Effector CD4-positive, alpha-beta T cell (primary cell): Measurements from ENCODE around the gene FGF3.

Source experiments
- DNase-seq: peaks from one replicate; pipeline ENCODE4 v3.0.0-alpha.2; 2020

The FGF3 gene

GRCh38 chr11:69843529-69843921 lies 24.3 kb upstream of the FGF3 start:
- DNase-seq: no peak

DNA sequence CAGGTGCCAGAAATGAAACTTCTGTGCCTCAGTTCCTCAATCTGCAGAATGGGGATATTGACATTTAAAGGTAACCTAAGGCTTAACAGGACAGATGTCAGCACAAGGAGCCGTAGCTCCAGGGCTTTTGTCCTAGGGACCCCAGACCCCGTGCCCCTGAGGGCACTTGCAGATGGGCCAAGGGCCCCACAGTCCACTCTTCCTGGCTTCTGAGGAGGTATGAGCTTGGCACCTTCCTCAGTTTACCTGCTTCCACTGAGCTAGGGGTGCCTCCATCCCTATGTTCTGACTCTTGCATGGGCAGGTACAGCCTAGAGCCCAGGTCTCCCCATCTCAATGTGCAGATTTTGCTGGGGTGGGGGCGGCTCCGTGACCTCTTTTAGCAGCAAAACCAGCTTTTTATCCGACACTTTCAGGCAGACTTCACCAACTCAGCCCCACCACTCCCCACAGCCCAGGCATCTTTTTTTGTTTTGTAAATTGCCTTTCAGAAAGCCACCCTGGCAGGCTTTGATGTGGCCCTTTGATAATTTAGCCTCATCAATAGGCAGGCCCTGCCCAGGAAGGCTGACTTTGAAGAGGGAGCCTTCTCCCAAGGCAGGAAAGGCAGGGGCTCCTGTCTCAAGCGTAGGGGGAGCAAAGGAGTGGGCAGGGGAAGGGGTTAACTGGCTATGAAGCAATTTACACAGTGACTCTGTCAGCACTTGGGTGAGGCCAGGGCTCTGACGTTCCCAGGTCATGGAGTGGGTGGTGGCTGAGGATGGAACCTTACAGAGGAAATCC lies 23.7 kb upstream of the FGF3 start:
- no peak for DNase-seq

DNA sequence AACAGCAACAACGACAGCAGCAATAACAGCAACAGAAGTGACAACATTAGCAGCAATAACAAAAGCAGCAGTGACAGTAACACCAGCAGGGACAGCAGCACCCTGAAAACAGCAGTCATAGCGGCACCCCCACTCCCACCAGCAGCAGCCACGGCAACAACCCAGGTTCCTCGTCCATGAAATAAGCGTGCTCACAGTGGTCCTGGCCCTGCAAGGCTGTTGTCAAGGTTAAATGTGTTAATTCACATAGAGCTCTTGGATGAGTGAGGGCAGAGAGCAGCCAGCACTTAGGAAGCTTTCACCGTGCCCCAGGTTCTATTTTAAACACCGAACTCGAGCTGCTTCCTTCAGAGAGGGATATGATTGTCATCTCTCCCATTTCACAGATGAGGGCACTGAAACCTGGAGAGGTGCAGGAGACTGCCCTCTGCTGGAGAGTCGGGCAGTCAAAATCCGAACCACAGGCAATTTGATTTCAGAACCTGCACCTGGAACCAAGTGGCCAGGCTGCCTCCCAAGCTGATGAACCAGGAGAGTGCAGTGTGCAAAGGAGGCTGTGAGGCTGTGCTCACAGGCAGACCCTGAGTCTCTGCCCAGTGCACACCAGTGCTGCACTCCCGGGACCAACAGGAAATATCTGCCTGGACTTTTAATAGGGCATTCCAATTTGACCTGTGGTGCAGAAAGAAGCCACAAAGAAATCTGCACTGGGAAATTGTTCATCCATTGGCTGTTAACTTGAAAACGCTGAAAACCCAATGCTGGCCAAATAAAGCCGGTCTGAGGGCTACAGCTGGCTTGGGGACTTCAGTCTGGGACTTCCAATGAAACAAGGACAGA lies 22.9 kb upstream of the FGF3 start:
- no peak for DNase-seq

- no peak for DNase-seq
These were observed 22.1 kb upstream of the FGF3 start for GRCh38 chr11:69841170-69841858.

DNA sequence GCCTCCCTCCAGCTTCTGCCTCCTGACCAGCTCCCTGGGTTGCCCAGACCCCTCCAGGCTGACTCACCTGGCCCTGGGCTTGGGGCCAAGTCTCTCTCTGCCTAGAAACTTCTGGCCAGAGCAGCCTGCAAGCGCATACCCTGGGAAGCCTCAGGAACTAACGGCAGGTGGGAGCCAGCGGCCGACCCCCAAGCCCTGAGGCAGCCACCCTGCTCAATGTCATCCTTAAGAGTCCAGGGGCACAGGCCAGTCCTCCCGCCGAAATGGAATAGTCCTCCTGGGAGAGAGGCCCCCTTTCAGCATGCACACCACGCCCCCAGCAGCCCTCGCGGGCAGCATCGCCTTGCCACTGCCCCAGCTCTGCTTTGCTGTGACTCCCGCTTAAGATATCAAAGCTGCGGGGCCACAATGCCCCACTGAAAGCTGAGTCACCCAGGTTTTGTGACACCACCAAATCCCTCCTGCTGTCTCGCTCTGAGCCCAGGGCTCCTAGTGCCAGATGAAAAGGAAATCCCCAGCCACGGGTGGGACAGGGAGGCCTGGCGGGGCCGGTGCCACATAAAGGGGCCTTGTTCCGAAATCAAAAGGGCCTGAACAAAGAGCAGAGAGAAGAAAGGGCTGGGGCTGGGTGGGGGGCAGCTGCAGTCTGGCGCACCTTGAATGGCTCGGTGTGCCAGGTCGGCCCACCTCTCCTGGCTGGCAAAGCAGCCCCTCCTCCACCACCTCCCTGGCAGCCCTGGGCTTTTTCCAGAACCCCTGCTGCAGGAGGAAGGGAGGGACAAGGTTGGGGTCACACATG lies 21.4 kb upstream of the FGF3 start:
- no peak for DNase-seq

GRCh38 chr11:69839516-69839915 lies 20.3 kb upstream of the FGF3 start:
- no peak for DNase-seq

GRCh38 chr11:69837791-69838190 lies 18.6 kb upstream of the FGF3 start:
- no peak for DNase-seq

GRCh38 chr11:69836401-69836800 lies 17.2 kb upstream of the FGF3 start:
- no peak for DNase-seq

DNA sequence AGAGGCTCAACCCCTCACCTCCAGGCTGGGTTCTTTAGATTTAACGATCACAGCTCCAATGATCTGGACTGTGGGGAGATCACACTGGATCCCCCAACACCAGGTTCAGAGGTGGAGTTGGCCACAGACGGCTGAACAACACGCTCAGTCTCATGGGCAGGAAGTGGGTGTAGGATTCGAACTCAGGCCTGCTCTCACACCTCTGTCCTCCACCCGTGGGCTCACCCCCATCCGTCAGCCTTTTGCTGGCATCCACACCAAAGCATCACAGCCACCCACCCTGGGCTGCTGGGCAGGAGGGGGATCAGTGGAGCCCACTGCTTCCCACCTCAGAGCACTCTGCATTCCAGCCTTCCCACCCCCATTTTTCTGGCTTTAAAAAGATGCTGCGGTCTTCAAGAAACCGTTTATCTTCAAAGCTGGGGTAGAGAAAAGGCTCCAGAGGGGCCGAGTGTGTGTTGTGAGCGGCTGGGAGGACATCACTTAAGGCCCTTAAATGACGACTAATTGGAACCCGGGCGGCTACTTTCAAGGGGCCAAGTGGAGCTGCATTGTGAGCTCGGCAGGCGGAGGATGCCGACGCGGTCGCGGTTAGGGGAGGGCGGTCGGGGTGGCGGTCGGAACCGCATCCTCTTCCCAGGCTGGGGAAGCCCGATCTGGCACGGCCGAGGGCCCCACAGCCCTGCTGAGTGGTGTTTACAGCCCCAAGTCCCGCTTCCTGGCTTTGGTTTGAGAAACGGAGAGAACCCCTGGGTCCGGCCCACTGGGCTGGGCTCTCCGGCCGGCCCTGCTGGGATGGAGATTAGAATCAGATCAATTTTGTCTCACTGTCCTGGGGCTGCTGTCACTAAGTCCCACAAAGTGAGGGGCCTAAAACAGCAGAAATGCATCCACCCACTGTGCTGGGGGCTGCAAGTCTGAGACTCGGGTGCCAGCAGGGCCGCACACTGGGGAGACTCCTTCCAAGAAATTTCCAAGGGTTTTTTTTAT lies 15.9 kb upstream of the FGF3 start:
- no peak for DNase-seq

DNA sequence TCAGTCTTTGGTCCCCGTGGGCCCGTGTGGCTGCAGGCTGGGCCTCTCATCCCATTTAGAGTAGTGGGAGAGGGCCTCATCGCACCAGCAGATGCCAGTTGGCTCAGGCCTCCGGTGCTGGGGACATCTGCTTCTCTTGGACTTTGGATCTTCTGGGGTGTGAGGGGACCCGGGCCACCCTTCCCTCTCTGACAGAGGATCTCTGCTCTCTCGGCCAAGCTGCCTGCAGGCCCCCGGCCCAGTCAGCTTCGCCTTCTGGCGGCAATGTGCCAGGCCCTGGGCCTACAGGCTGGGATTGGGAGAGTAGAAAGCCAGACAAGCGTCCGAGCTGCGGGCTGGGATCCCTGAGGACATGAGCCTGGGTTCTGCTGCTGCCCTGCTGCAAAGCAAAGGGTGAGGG lies 15.0 kb upstream of the FGF3 start:
- no peak for DNase-seq

DNA sequence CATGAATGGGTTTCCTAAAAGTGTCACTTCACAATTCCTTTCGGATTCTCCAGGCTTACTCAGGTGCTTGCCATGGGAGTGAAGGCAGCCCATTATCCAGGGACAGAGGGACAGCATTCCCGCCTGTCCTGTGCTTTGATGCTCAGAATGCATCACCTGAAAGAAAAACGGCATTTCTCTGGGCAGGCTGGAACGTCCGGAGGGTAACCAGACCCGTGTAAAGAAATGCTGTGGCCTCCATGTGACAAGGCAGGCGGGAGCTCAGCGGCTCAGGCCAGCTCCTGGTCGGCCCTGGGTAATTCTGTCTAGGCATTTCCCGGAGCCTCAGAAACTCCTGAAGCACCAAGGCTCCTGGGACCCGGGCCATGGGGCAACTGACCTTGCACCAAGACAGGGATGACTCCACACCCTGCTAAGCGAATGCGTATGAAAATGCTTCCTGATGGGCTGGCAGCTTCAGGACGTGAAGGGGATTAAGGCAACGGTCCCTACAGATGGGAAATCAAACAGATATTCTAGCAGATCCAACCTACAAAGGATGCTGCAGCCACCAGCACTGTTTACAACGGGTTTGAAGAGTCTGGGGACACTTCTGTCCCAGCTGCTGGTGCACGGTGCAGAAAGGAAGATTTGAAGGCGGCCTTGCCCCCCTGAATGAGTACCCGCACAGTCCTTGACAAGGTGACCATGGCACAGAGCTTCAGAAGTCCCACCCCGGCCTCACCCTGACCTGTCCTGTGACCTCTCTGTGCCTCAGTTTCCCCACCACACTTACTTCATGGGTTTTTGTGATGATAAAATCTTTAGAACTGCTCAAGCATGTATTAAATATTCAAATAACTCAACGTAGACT lies 13.6 kb upstream of the FGF3 start:
- DNase-seq: no peak

DNA sequence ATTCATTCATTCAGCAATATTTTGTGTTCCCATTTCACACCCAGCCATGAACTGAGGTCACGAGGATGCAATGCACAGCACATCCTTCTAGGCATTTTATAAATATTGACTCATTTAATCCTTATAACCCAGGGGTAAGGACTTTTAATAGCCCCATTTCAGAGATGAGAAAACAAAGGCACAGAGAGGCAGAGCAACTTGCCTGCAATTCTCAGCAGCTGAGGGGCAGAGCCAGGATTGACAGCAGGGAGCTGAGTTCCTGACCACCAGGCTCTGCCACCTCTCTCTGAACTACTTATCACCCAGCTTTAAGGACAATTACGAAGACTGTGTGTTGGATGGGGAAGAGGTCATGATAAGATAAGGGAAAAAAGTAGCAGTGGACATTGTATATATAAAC lies 12.8 kb upstream of the FGF3 start:
- no peak for DNase-seq

DNA sequence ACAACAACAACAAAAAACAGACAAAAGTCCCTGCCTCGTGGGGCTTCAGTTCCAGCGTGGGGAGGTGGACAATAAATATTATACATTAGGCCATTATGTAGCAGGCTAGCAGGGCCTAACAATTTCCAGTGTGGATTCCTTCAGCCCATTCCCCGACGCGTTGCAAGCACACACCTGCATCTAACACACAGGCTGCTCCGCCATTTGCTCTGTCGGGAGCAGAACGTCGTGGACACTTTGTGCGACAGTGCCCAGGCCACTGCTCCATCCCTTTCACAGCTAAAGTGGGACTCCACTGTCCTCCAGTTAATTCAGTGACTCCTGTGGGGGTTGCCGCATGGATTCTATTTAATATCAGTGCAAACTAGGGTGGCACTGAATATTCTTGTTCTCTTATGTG lies 10.9 kb upstream of the FGF3 start:
- no peak for DNase-seq

DNA sequence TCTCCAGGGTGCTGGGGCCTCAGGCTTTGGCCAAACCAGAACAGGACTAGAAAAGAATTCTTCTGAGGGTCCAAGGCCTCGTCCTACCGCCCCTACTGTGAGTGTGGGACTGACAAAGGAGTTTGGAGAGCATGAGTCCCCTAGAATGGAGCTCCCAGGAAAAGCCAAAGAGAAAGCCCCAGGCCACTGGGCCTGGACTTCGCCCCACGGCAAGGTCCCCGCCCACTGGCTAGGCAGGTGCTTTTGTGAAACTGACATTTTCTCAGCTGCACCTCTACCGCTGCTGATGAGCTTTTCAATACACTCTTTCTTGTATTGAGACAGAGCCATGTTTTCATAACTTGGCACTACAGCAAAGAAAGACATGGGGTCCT lies 9.7 kb upstream of the FGF3 start:
- DNase-seq: no peak

GRCh38 chr11:69828276-69828970 lies 9.2 kb upstream of the FGF3 start:
- no peak for DNase-seq

DNA sequence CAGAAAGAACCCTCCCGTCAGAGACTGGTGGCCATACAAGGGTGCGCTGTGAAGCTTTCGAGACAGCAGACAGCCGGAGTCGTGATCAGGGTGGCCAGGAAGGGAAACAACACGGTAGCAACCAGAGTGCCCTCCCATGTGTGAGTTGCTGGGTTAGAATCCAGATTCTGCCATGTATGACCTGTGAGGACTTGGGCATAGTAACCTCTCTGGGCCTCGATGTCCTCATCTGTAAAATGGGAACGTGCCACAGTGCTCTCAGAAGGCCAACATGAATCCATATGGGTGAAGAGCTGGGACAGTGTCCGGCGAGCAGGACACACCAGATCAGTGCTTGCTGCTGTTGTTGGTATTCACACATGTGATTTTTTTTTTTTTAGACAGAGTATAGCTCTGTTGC lies 7.6 kb upstream of the FGF3 start:
- DNase-seq: no peak

- no peak for DNase-seq
These were observed 6.7 kb upstream of the FGF3 start for GRCh38 chr11:69825941-69826340.

GRCh38 chr11:69825037-69825834 lies 6.0 kb upstream of the FGF3 start:
- no peak for DNase-seq

DNA sequence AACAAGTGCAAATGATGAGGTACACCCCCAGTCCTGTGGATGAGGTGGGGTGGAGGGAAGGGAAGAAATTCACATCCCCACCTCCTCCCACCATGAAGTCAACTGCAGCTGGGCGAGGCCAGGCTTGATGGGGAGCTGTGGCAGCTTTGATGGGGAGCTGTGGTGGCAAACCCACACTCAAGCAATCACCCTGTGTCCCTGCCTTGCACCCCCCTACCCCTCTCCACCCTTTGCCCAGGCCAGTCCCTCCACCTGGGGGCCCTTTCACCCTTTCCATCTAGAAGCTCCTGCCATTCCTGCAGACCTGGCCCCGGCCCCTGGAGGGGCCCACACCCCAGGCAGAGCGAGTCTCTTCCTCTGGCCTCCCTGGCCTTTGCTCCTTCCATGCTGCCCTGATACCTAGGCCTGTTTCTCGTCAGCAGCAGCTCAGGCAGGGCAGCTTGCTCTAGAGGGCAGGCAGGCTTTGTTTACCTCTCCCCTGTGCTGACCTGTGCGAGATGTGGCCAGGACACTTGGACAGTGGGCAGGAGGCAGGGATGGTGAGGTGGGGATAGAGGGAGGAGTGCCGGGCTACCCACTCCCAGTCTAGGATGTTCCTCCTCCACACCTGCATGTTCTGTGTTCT lies 4.5 kb upstream of the FGF3 start:
- no peak for DNase-seq
